ENCODE data around the gene CELF6. TPM values are rescaled to one million over a fixed set of nuclear protein-coding genes. Genes with fewer than 3 reads are reported as not detected.
A peak's percentile ranks its signal among the peaks of the same experiment; 100 is the strongest.

Gene CELF6
- total and polyA plus RNA-seq, 4 donors: 0.25 to 7.7 (median 1.5) TPM

DNA sequence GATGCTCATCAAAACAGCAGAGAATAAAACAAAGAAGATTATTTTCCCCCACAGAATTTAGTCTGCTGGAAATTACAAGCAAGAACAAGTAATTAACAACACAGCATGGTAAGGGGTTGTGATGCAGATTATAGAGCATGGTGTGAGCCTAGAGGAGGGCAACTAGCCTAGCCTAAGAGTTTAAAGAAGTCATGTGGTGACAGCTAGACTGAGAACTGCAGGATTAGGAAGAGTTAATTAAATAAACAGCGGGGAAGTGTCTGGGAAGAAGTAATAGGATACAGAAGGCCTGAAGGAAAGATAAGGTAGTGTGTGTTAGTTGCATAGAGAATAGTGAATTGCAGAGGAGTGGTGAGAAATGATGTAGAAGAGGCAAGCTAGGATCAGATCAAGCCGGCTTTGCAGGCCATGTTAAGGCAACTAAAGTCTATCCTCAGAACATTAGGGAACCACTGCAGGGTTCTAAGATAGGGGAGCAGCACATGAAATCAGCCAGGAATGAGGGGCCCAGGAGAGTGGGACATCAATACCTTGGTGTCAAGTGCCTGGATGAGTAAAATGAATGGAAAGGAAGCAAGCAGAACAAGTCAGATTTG lies 77.1 kb downstream of the CELF6 start:
- 41 to 52% methylated on average over 2 of the region's 2 CpGs for WGBS, 2 donors
- no peak for ATAC-seq (ENCODE audit: low FRiP score)
- H3K4me1 ChIP-seq (ENCODE audit: control insufficient read depth in 1 of 2, insufficient read depth in 2 of 2, low read length in 2 of 2): no peaks in the 10 kb centered on the region
- H3K4me3 ChIP-seq (ENCODE audit: low read length in 2 of 2): no peak overlapping the region
- no peak for DNase-seq
- peaks cover 0 to 16% of the 10 kb centered on the region in 2 donors for H3K36me3 ChIP-seq (ENCODE audit: control insufficient read depth in 1 of 2, insufficient read depth in 2 of 2, low read length in 1 of 2)
- H3K27ac ChIP-seq (ENCODE audit: low read depth in 1 of 2, low read length in 2 of 2): no peak overlapping the region
- intact Hi-C loops (cut with DNase I): no loop called here
- H3K9me3 ChIP-seq (ENCODE audit: control insufficient read depth, low read length): no peaks in the 10 kb centered on the region
- H3K27me3 ChIP-seq (ENCODE audit: control insufficient read depth in 1 of 2, insufficient read depth in 2 of 2, low read length in 1 of 2): no peaks in the 10 kb centered on the region

DNA sequence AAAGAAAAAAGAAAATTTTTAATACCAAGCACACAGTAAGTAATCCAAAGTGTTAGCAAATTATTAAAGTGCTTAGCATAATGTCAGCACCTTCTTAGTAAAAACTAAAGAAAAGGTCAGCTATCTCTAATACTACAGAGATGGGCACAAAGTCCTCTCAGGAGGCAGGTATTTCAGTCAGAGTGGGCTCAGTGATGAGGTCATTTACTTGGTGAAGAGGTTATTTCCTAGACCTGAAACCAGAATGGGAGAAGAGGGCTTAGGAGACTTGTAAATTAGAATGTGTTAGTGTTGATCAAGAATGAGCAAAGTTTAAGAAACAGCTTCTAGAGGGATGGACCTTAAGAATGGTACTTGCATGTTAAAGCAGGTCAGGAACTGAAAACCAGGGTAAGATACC lies 80.3 kb downstream of the CELF6 start:
- peaks cover 0 to 15% of the 10 kb centered on the region in 2 donors for H3K36me3 ChIP-seq (ENCODE audit: control insufficient read depth in 1 of 2, insufficient read depth in 2 of 2, low read length in 1 of 2)

DNA sequence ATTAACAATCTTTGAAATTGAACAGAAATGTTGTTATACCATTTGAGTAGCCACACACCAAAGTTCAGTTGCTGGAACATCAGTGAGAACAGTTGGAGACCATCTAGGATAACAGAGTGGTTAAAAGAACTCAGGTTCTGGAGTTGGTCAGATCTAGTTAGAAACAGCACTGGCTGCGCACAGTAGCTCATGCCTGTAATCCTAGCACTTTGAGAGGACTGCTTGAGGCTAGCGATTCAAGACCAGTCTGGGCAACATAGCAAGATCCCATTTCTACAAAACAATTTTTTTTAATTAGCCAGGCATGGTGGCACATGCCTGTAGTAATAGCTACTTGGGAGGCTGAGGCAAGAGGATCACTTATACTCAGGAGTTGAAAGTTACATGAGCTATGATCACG lies 81.4 kb downstream of the CELF6 start:
- intact Hi-C loops (cut with DNase I): loop anchor here in 1 of 2 donors (5.0 kb wide), 1 partner anchor 121 kb away; the partner anchor contains the start of genes MYO9A and SENP8

More for the DNA sequence above, 80.3 kb downstream of the CELF6 start:
- no peak overlapping the region for H3K4me3 ChIP-seq (ENCODE audit: low read length in 2 of 2)
- no peak overlapping the region for H3K27ac ChIP-seq (ENCODE audit: low read depth in 1 of 2, low read length in 2 of 2)
- intact Hi-C loops (cut with DNase I): loop anchor here in 1 of 2 donors (5.0 kb wide), 1 partner anchor 122 kb away; the partner anchor contains the start of genes MYO9A and SENP8
- H3K4me1 ChIP-seq (ENCODE audit: control insufficient read depth in 1 of 2, insufficient read depth in 2 of 2, low read length in 2 of 2): no peaks in the 10 kb centered on the region
- no peak for DNase-seq
- H3K9me3 ChIP-seq (ENCODE audit: control insufficient read depth, low read length): no peaks in the 10 kb centered on the region
- no peak for ATAC-seq (ENCODE audit: low FRiP score)
- H3K27me3 ChIP-seq (ENCODE audit: control insufficient read depth in 1 of 2, insufficient read depth in 2 of 2, low read length in 1 of 2): no peaks in the 10 kb centered on the region

DNA sequence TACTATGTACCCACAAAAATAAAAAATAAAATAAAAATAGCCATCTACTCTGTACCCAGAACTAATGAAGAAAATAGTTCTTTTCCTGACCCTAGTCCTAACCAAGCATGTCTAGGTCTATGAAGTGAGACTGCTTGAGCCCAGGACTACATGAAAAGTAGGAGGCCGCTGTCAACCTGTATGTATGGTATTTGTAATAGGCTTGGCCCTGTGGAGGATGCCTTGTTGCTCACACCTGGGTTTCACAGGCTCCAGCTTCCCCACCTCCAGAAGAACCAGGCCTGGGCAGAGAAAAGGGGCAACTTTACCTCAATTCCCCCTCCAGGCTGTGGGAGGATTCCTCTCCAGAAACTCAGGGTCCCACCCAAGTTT lies 82.1 kb downstream of the CELF6 start:
- Histone ChIP-seq H3K4me1 (ENCODE audit: control insufficient read depth in 1 of 2, insufficient read depth in 2 of 2, low read length in 2 of 2) (no peaks in the 10 kb centered on the region), H3K36me3 (ENCODE audit: control insufficient read depth in 1 of 2, insufficient read depth in 2 of 2, low read length in 1 of 2) (peaks cover 0 to 12% of the 10 kb centered on the region in 2 donors), H3K27ac (ENCODE audit: low read depth in 1 of 2, low read length in 2 of 2) (peak overlapping the region in 1 of 2 donors; percentile 23), H3K27me3 (ENCODE audit: control insufficient read depth in 1 of 2, insufficient read depth in 2 of 2, low read length in 1 of 2) (no peaks in the 10 kb centered on the region), H3K4me3 (ENCODE audit: low read length in 2 of 2) (no peak overlapping the region), H3K9me3 (ENCODE audit: control insufficient read depth, low read length) (no peaks in the 10 kb centered on the region)
- ATAC-seq (ENCODE audit: low FRiP score): no peak
- DNase-seq: no peak
- intact Hi-C loops (cut with DNase I): loop anchor here in 1 of 2 donors (5.0 kb wide), 1 partner anchor 121 kb away; the partner anchor contains the start of genes MYO9A and SENP8
- WGBS, 2 donors: 95 to 96% methylated on average over 1 of the region's 1 CpG

More for the DNA sequence above, 81.4 kb downstream of the CELF6 start:
- no peak overlapping the region for H3K27ac ChIP-seq (ENCODE audit: low read depth in 1 of 2, low read length in 2 of 2)
- H3K27me3 ChIP-seq (ENCODE audit: control insufficient read depth in 1 of 2, insufficient read depth in 2 of 2, low read length in 1 of 2): no peaks in the 10 kb centered on the region
- no peak for ATAC-seq (ENCODE audit: low FRiP score)
- 97 to 99% methylated on average over 3 of the region's 3 CpGs for WGBS, 2 donors
- H3K36me3 ChIP-seq (ENCODE audit: control insufficient read depth in 1 of 2, insufficient read depth in 2 of 2, low read length in 1 of 2): peaks cover 0 to 15% of the 10 kb centered on the region in 2 donors
- H3K9me3 ChIP-seq (ENCODE audit: control insufficient read depth, low read length): no peaks in the 10 kb centered on the region
- no peaks in the 10 kb centered on the region for H3K4me1 ChIP-seq (ENCODE audit: control insufficient read depth in 1 of 2, insufficient read depth in 2 of 2, low read length in 2 of 2)
- DNase-seq: no peak
- no peak overlapping the region for H3K4me3 ChIP-seq (ENCODE audit: low read length in 2 of 2)

DNA sequence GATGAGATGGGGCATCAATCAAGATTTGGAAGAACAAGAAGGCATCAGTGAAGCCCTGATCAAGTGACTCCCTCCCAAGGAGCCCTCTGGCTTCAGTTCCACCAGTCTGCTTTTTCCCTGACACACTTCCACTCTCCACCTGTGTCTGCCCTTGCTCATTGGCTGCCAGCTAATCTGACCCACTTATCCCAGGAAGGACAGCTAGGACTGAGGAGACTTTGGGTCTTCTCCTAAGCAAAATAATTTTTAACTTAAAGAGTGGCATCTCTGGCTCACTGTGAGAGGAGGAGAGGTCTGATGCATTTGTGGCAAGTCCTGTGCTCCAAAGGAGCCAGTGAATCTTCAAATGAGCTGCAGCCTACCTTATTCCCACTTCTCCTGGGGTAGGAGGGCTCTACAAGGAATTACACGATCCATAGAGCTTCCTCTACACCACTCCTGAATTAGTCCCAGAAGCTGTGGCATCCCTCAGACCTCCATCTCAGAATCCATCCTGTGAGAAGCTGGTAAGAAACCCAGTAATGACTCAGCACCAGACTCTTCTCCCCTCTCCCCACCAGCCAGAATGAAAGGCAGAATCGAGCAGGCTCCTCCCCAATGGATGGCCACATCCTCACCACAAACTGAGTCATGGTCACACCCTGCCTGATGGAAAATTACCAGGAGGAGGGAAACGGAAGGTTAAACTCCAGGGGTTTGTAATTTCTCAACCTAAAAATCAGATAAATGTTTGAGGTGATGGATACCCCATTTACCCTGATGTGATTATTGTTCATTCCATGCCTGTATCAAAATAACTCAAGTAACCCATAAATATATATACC lies 82.7 kb downstream of the CELF6 start:
- DNase-seq: peak; percentile 80 to 89

DNA sequence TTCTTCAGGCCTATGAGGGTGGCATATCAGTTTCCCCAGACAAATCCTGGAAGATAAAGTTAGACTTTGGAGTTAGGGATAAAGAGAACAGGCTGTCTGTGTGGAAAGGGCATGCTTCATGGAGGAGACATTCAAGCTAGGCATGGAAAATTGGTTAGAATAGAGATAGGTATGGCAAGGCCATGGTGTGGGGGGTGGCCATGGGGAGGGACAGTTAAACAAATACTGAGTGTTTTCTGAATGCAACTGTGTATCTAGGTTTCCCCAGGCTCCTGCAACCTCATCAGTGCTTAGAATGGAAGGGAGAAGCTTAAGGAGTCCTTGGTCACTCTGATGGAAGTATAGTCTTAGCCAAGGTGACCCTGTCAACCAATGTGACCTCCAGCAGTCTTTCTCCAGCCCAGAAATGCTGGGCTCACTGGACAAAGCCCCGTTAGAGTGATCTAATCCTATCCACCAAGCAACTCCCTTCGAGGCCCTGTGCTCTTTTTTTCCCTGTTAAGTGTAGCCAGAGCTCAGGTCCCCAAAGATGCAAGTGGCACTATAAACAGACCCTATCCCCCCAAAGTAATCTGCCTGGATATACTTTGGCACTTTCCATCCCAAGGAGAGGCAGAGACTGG lies 83.5 kb downstream of the CELF6 start:
- H3K4me3 ChIP-seq (ENCODE audit: low read length in 2 of 2): no peak overlapping the region
- DNase-seq (no peak), ATAC-seq (ENCODE audit: low FRiP score) (no peak)
- H3K4me1 ChIP-seq (ENCODE audit: control insufficient read depth in 1 of 2, insufficient read depth in 2 of 2, low read length in 2 of 2): no peaks in the 10 kb centered on the region
- peaks cover 0 to 4% of the 10 kb centered on the region in 2 donors for H3K36me3 ChIP-seq (ENCODE audit: control insufficient read depth in 1 of 2, insufficient read depth in 2 of 2, low read length in 1 of 2)
- WGBS, 2 donors: 81 to 86% methylated on average over 2 of the region's 2 CpGs
- intact Hi-C loops (cut with DNase I): loop anchor here in 1 of 2 donors (5.0 kb wide), 1 partner anchor 119 kb away; the partner anchor contains the start of genes MYO9A and SENP8
- H3K27ac ChIP-seq (ENCODE audit: low read depth in 1 of 2, low read length in 2 of 2): no peak overlapping the region
- H3K9me3 ChIP-seq (ENCODE audit: control insufficient read depth, low read length): no peaks in the 10 kb centered on the region
- H3K27me3 ChIP-seq (ENCODE audit: control insufficient read depth in 1 of 2, insufficient read depth in 2 of 2, low read length in 1 of 2): no peaks in the 10 kb centered on the region

More for the DNA sequence above, 82.7 kb downstream of the CELF6 start:
- Histone ChIP-seq H3K36me3 (ENCODE audit: control insufficient read depth in 1 of 2, insufficient read depth in 2 of 2, low read length in 1 of 2) (peaks cover 0 to 8% of the 10 kb centered on the region in 2 donors), H3K4me1 (ENCODE audit: control insufficient read depth in 1 of 2, insufficient read depth in 2 of 2, low read length in 2 of 2) (no peaks in the 10 kb centered on the region), H3K4me3 (ENCODE audit: low read length in 2 of 2) (no peak overlapping the region), H3K9me3 (ENCODE audit: control insufficient read depth, low read length) (no peaks in the 10 kb centered on the region), H3K27me3 (ENCODE audit: control insufficient read depth in 1 of 2, insufficient read depth in 2 of 2, low read length in 1 of 2) (no peaks in the 10 kb centered on the region), H3K27ac (ENCODE audit: low read depth in 1 of 2, low read length in 2 of 2) (peak overlapping the region in 1 of 2 donors; percentile 64)
- intact Hi-C loops (cut with DNase I): loop anchor here in 1 of 2 donors (5.0 kb wide), 1 partner anchor 120 kb away; the partner anchor contains the start of genes MYO9A and SENP8
- 38 to 41% methylated on average over 3 of the region's 3 CpGs for WGBS, 2 donors
- ATAC-seq (ENCODE audit: low FRiP score): peak; percentile 84

DNA sequence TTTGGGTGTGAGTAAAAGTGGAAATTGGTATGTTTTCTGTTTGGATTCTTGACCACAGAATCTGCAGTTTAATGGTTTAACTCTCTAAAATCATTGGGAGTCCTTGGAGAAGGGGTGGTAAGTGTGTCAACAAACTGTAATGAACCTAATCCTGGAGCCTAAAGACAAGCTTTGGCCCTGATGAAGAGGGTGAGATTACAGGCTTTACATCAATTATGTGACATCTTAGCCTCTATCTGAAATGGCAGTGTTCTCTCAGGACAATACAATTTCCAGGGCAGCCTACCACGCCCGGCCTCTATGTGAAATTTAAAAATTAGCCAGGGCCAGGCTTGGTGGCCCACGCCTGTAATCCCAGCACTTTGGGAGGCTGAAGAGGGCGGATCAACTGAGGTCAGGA lies 84.7 kb downstream of the CELF6 start:
- no peak for DNase-seq
- Histone ChIP-seq H3K4me3 (ENCODE audit: low read length in 2 of 2) (no peak overlapping the region), H3K27ac (ENCODE audit: low read depth in 1 of 2, low read length in 2 of 2) (no peak overlapping the region), H3K27me3 (ENCODE audit: control insufficient read depth in 1 of 2, insufficient read depth in 2 of 2, low read length in 1 of 2) (no peaks in the 10 kb centered on the region), H3K9me3 (ENCODE audit: control insufficient read depth, low read length) (no peaks in the 10 kb centered on the region), H3K4me1 (ENCODE audit: control insufficient read depth in 1 of 2, insufficient read depth in 2 of 2, low read length in 2 of 2) (no peaks in the 10 kb centered on the region), H3K36me3 (ENCODE audit: control insufficient read depth in 1 of 2, insufficient read depth in 2 of 2, low read length in 1 of 2) (no peaks in the 10 kb centered on the region)
- ATAC-seq (ENCODE audit: low FRiP score): no peak
- WGBS, 2 donors: 96 to 97% methylated on average over 4 of the region's 4 CpGs
- intact Hi-C loops (cut with DNase I): loop anchor here in 1 of 2 donors (5.0 kb wide), 1 partner anchor 118 kb away; the partner anchor contains the start of genes MYO9A and SENP8
